CD8-positive, alpha-beta memory T cell (primary cell): ENCODE data around the gene GATA1. TPM values are rescaled to one million over a fixed set of nuclear protein-coding genes. Genes with fewer than 3 reads are reported as not detected.
A peak's percentile ranks its signal among the peaks of the same experiment; 100 is the strongest.

Experiments used
- CTCF ChIA-PET: fragments of 350-600 bp; sonication (Branson Sonifier 250); formaldehyde crosslinking; loops from one replicate; lab custom pipeline; 2021; ENCODE audit warnings: antibody characterized with exemption; lab: Charles Lee
- POLR2A ChIA-PET: fragments of 350-600 bp; sonication (Branson Sonifier 250); formaldehyde crosslinking; loops from one replicate; lab custom pipeline; 2021; ENCODE audit warnings: antibody characterized with exemption; lab: Charles Lee
- DNase-seq, 5 donors: peaks; one replicate each; pipeline versions ENCODE4 v3.0.0 to v3.0.0-alpha.2; 2020 to 2022; ENCODE audit warnings: mixed read lengths in 1 of 5
- H3K27ac ChIP-seq: one replicate; pipeline ENCODE4 v1.7.0; 2013; ENCODE audit warnings: low read depth, mild to moderate bottlenecking, low read length, moderate library complexity
- H3K27me3 ChIP-seq: 2 replicates; pipeline ENCODE4 v1.7.0; 2013; ENCODE audit warnings: low read length, mild to moderate bottlenecking; ENCODE audit not compliant: insufficient read depth, poor library complexity, severe bottlenecking
- H3K36me3 ChIP-seq: 2 replicates; pipeline ENCODE4 v1.7.0; 2013; ENCODE audit warnings: mild to moderate bottlenecking, low read length, moderate library complexity; ENCODE audit not compliant: insufficient read depth
- H3K4me1 ChIP-seq: 2 replicates; pipeline ENCODE4 v1.7.0; 2013; ENCODE audit warnings: mild to moderate bottlenecking, low read length, moderate library complexity; ENCODE audit not compliant: insufficient read depth
- H3K4me3 ChIP-seq: 2 replicates; pipeline ENCODE4 v1.7.0; 2013; ENCODE audit warnings: mild to moderate bottlenecking, low read length
- H3K9me3 ChIP-seq: 2 replicates; pipeline ENCODE4 v1.7.0; 2013; ENCODE audit warnings: mild to moderate bottlenecking, low read length
- H3K27ac Mint-ChIP-seq, 8 donors: one replicate each; pipeline ENCODE4 v1.8.0; 2020 to 2021; ENCODE audit warnings: mixed read lengths in 8 of 8, mild to moderate bottlenecking in 6 of 8, inconsistent platforms in 3 of 8, moderate library complexity in 3 of 8
- H3K27me3 Mint-ChIP-seq, 2 donors: one replicate each; pipeline ENCODE4 v1.8.0; 2020 to 2021; ENCODE audit warnings: mixed read lengths in 2 of 2, mild to moderate bottlenecking in 1 of 2, moderate library complexity in 1 of 2
- H3K36me3 Mint-ChIP-seq, 3 donors: one replicate each; pipeline ENCODE4 v1.8.0; 2020 to 2021; ENCODE audit warnings: mixed read lengths in 3 of 3, inconsistent platforms in 1 of 3, mild to moderate bottlenecking in 1 of 3
- H3K4me1 Mint-ChIP-seq, 3 donors: one replicate each; pipeline ENCODE4 v1.8.0; 2020 to 2021; ENCODE audit warnings: mixed read lengths in 3 of 3, inconsistent platforms in 1 of 3, mild to moderate bottlenecking in 1 of 3
- H3K4me3 Mint-ChIP-seq, 7 donors: one replicate each; pipeline ENCODE4 v1.8.0; 2020 to 2021; ENCODE audit warnings: mixed read lengths in 7 of 7, mild to moderate bottlenecking in 6 of 7, moderate library complexity in 4 of 7, inconsistent platforms in 2 of 7
- H3K9me3 Mint-ChIP-seq, 5 donors: one replicate each; pipeline ENCODE4 v1.8.0; 2020 to 2022; ENCODE audit warnings: mixed read lengths in 5 of 5, mild to moderate bottlenecking in 3 of 5, moderate library complexity in 2 of 5, inconsistent platforms in 1 of 5
- polyA plus RNA-seq: library from polyadenylated mRNA; unstranded; fragments of 300-500 nt; fragmentation: Illumina TruSeq; gene quantifications from one replicate; pipeline ENCODE4 v1.2.3, GENCODE V29; 2021
- total RNA-seq, 2 experiments: library from RNA; stranded (reverse); gene quantifications; one replicate each; pipeline ENCODE4 v1.2.3, GENCODE V29; 2021

GATA1 gene
- total and polyA plus RNA-seq, 3 experiments from 2014 or later, result not detected

DNA sequence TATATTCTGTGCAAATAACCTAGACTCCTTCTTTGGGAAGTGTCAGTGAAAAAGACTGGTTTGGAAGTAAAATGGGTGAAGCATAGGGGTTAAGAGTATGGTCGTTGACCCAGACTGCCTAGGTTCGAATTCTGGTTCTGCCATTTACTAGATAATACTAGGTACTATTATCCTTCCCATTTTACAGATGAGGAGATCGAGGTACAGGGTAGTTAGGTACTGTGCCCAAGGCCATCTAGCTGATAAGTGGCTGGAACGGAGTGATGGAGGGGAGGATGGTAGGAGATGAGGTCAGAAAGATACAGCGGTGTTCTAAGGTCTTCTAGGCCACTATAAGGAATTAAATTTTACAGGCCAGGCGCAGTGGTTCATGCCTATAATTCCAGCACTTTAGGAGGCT is 13.8 kb upstream of the GATA1 start:
- Mint-ChIP-seq H3K27ac (no peak overlapping the region), H3K9me3 (no peaks in the 10 kb centered on the region), H3K36me3 (no peaks in the 10 kb centered on the region), H3K4me3 (no peak overlapping the region), H3K4me1 (no peaks in the 10 kb centered on the region), H3K27me3 (peaks cover 4 to 16% of the 10 kb centered on the region in 2 donors)
- Histone ChIP-seq H3K4me3 (no peak overlapping the region), H3K4me1 (no peaks in the 10 kb centered on the region), H3K9me3 (no peaks in the 10 kb centered on the region), H3K27ac (no peak overlapping the region), H3K27me3 (no peaks in the 10 kb centered on the region), H3K36me3 (no peaks in the 10 kb centered on the region)
- ChIA-PET POLR2A (no interaction called here), CTCF (no interaction called here)
- no peak for DNase-seq

DNA sequence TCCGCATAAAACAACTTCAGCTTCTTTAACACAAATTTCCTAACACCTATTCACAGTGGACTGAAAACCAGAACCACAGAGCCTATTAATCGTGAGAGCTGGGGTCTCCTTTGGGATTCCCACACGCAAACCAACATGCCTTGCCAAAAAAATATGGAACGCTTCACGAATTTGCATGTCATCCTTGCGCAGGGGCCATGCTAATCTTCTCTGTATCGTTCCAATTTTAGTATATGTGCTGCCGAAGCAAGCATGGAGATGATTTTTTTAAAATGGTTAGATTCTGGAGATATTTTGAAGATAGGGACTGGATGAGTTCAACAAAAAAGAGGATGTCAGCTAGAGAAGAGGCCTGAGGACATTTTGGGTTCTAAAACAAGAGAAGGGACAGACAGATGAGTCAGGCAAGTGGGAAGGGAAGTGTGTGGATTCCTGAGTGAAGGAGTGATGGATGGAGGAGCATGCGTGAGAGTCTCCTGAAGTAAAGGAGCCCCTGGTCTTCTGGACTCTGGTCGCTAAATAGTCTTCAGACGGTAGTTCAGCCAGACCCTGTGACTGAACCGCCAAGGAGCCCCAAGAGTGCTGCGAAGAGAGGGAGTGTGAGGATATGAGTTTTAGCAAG is 9.5 kb upstream of the GATA1 start:
- Mint-ChIP-seq H3K27me3 (peaks cover 4 to 14% of the 10 kb centered on the region in 2 donors), H3K9me3 (no peaks in the 10 kb centered on the region), H3K4me3 (no peak overlapping the region), H3K4me1 (no peaks in the 10 kb centered on the region), H3K27ac (peak overlapping the region in 1 of 8 donors; percentile 66), H3K36me3 (no peaks in the 10 kb centered on the region)
- POLR2A ChIA-PET, result no interaction called here
- Histone ChIP-seq H3K4me3 (no peak overlapping the region), H3K36me3 (no peaks in the 10 kb centered on the region), H3K4me1 (no peaks in the 10 kb centered on the region), H3K9me3 (no peaks in the 10 kb centered on the region), H3K27me3 (no peaks in the 10 kb centered on the region), H3K27ac (peak overlapping the region; percentile 31)
- no peak for DNase-seq
- CTCF ChIA-PET, result no interaction called here

DNA sequence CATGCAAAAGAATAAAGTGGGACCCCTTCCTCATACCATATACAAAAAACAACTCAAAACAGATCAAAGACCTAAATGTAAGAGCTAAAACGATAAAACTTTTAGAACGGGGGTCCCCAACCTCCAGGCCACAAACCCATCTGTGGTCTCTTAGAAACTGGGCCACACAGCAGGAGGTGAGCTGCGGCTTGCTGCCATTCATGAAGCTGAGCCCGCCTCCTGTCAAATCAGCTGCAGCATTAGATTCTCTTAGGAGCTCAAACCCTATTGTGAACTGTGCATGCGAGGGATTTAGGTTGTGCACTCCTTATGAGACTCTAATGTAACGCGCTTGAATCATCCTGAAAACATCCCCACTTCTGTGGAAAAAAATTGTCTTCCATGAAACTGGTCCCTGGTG is 7.0 kb upstream of the GATA1 start:
- POLR2A ChIA-PET, result no interaction called here
- no peaks in the 10 kb centered on the region for H3K4me1 ChIP-seq
- no peak overlapping the region for H3K27ac Mint-ChIP-seq

DNA sequence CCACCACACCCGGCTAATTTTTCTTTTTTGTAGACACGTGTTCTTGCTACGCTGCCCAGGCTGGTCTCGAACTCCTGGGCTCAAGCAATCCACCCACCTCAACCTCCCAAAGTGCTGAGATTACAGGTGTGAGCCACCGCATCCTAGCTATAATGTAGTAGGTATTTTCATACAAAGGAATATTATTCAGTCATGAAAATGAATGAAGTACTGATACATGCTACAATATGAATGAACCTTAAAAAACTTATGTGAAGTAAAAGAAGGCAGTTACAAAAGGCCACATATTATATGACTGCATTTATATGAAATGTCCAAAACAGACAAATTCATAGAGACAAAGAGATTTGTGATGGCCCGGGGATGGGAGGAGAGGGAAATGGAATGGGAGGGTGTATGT is 4.7 kb upstream of the GATA1 start:
- H3K36me3 Mint-ChIP-seq, result no peaks in the 10 kb centered on the region
- peaks cover 0 to under 1% (median 0%) of the 10 kb centered on the region in 5 donors for H3K9me3 Mint-ChIP-seq
- Histone ChIP-seq H3K4me3 (no peak overlapping the region), H3K27me3 (no peaks in the 10 kb centered on the region), H3K9me3 (no peaks in the 10 kb centered on the region), H3K36me3 (no peaks in the 10 kb centered on the region), H3K27ac (no peak overlapping the region), H3K4me1 (no peaks in the 10 kb centered on the region)
- H3K27ac Mint-ChIP-seq, result no peak overlapping the region
- H3K4me1 Mint-ChIP-seq, result no peaks in the 10 kb centered on the region
- POLR2A ChIA-PET, result no interaction called here
- DNase-seq, result no peak
- H3K27me3 Mint-ChIP-seq, result peaks cover 0 to 2% of the 10 kb centered on the region in 2 donors
- CTCF ChIA-PET, result no interaction called here
- H3K4me3 Mint-ChIP-seq, result no peak overlapping the region

More for the DNA sequence above, 7.0 kb upstream of the GATA1 start:
- no peaks in the 10 kb centered on the region for H3K36me3 ChIP-seq
- H3K9me3 ChIP-seq, result no peaks in the 10 kb centered on the region
- CTCF ChIA-PET, result no interaction called here
- no peak for DNase-seq
- Mint-ChIP-seq H3K9me3 (no peaks in the 10 kb centered on the region), H3K36me3 (no peaks in the 10 kb centered on the region), H3K4me1 (no peaks in the 10 kb centered on the region), H3K27me3 (peaks cover 4 to 11% of the 10 kb centered on the region in 2 donors), H3K4me3 (no peak overlapping the region)
- no peak overlapping the region for H3K27ac ChIP-seq
- no peak overlapping the region for H3K4me3 ChIP-seq
- H3K27me3 ChIP-seq, result no peaks in the 10 kb centered on the region

DNA sequence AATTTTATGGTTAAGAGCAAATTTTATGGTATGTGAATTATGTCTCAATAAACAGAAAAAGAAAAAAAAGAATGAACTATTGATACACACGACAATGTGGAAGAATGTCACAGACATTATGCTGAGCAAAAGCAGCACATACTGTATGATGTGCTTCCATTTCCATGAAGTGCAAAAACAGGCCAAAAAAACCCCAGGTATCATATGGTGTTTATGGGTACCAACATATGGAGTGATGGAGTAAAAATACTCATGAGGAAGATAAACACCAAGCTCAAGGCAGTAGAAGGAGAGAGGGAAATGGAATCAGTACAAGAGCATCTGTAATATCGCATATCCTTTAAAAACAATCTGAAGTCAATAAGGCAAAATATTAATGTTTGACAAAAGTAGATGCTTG is 4.2 kb upstream of the GATA1 start:
- no peak overlapping the region for H3K27ac ChIP-seq
- no peak overlapping the region for H3K4me3 ChIP-seq
- POLR2A ChIA-PET, result no interaction called here
- no peak for DNase-seq
- H3K36me3 ChIP-seq, result no peaks in the 10 kb centered on the region
- no peaks in the 10 kb centered on the region for H3K9me3 ChIP-seq
- H3K4me1 ChIP-seq, result no peaks in the 10 kb centered on the region
- no peaks in the 10 kb centered on the region for H3K27me3 ChIP-seq
- H3K36me3 Mint-ChIP-seq, result no peaks in the 10 kb centered on the region
- peaks cover 0 to 2% (median 0%) of the 10 kb centered on the region in 5 donors for H3K9me3 Mint-ChIP-seq
- no peak overlapping the region for H3K27ac Mint-ChIP-seq
- CTCF ChIA-PET, result no interaction called here
- H3K4me3 Mint-ChIP-seq, result no peak overlapping the region
- H3K4me1 Mint-ChIP-seq, result no peaks in the 10 kb centered on the region
- H3K27me3 Mint-ChIP-seq, result peaks cover 0 to under 1% of the 10 kb centered on the region in 2 donors

DNA sequence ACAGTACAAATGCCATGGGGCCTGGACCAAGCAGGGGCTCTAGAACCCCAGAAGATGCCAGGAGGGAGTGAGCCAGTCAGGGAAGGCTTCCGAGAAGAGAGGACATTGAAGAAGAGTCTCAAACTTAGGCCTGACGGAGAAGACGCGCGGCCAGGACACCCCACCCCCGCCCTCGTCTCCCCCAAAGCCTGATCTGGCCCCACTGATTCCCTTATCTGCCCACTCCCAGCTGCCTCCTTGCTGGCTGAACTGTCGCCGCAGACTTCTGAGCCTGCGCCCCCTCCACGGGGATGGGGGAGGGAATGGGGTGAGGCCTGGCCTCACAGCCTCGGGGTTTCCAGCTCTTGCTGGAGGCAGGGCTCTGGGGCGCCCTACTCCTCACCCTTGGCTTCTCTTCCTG is 3.6 kb upstream of the GATA1 start:
- Histone ChIP-seq H3K9me3 (no peaks in the 10 kb centered on the region), H3K36me3 (no peaks in the 10 kb centered on the region), H3K27me3 (no peaks in the 10 kb centered on the region), H3K27ac (peak overlapping the region; percentile 54), H3K4me3 (no peak overlapping the region), H3K4me1 (no peaks in the 10 kb centered on the region)
- no peaks in the 10 kb centered on the region for H3K4me1 Mint-ChIP-seq
- ChIA-PET CTCF (no interaction called here), POLR2A (no interaction called here)
- no peak for DNase-seq
- peaks cover 0 to 2% (median 0%) of the 10 kb centered on the region in 5 donors for H3K9me3 Mint-ChIP-seq
- no peaks in the 10 kb centered on the region for H3K36me3 Mint-ChIP-seq
- H3K27ac Mint-ChIP-seq, result no peak overlapping the region
- H3K27me3 Mint-ChIP-seq, result no peaks in the 10 kb centered on the region
- no peak overlapping the region for H3K4me3 Mint-ChIP-seq

DNA sequence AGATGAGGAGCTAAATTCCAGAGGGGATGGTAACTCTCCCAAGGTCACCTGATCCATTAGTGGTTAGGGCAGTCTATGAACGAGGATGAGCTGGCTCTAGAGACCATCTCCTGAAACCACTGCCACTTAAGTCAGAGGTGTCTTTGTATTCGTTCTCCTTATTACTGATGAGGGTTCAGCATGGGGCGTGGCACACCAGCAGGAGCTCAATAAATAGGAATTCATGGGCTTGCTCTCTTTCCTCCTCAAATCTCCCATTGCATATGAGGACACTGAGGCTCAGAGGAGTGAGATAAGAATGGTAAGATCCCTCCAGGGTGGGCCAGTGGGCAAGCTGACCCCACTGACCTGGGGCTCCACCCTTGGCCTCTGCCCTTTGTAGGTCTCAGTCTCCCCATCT is 1.7 kb upstream of the GATA1 start:
- CTCF ChIA-PET, result no interaction called here
- POLR2A ChIA-PET, result no interaction called here

DNA sequence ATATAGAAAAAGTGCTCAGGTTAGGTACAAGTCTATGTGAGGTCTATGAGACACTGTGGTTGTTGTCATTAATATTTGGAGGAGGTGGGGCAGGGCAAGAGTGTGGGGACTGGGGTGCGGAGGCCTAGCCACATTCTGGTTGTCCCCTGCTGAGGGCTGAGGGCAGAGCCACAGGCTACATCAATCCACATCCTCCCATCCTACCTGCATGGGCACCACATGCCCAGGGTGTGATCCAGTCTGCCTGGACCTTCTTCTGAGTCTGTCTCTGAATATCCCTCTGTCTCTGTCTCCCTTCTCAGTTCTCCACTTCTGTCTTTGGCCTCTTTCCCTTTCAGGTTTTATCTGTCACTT is 1.2 kb upstream of the GATA1 start:
- DNase-seq, result no peak
- no peak overlapping the region for H3K27ac Mint-ChIP-seq

More for the DNA sequence above, 1.7 kb upstream of the GATA1 start:
- Histone ChIP-seq H3K9me3 (no peaks in the 10 kb centered on the region), H3K27ac (no peak overlapping the region), H3K4me1 (no peaks in the 10 kb centered on the region), H3K4me3 (no peak overlapping the region), H3K36me3 (no peaks in the 10 kb centered on the region), H3K27me3 (no peaks in the 10 kb centered on the region)
- no peak overlapping the region for H3K4me3 Mint-ChIP-seq
- no peak for DNase-seq
- H3K27me3 Mint-ChIP-seq, result peaks cover 0 to 2% of the 10 kb centered on the region in 2 donors
- H3K36me3 Mint-ChIP-seq, result no peaks in the 10 kb centered on the region
- peaks cover 0 to 2% (median 0%) of the 10 kb centered on the region in 5 donors for H3K9me3 Mint-ChIP-seq
- peaks cover 5 to 10% (median 9%) of the 10 kb centered on the region in 3 donors for H3K4me1 Mint-ChIP-seq
- no peak overlapping the region for H3K27ac Mint-ChIP-seq

More for the DNA sequence above, 1.2 kb upstream of the GATA1 start:
- no peaks in the 10 kb centered on the region for H3K9me3 ChIP-seq
- H3K27me3 ChIP-seq, result no peaks in the 10 kb centered on the region
- no peak overlapping the region for H3K4me3 Mint-ChIP-seq
- H3K4me1 ChIP-seq, result no peaks in the 10 kb centered on the region
- H3K4me3 ChIP-seq, result no peak overlapping the region
- POLR2A ChIA-PET, result no interaction called here
- H3K4me1 Mint-ChIP-seq, result peaks cover 7 to 13% (median 9%) of the 10 kb centered on the region in 3 donors
- peak overlapping the region; percentile 51 for H3K27ac ChIP-seq
- no peaks in the 10 kb centered on the region for H3K36me3 Mint-ChIP-seq
- H3K9me3 Mint-ChIP-seq, result peaks cover 0 to 2% (median 0%) of the 10 kb centered on the region in 5 donors
- H3K36me3 ChIP-seq, result no peaks in the 10 kb centered on the region
- CTCF ChIA-PET, result no interaction called here
- H3K27me3 Mint-ChIP-seq, result peaks cover 0 to 4% of the 10 kb centered on the region in 2 donors
